HG02642 (cell line): ENCODE measurements around the gene NEUROD1.
A peak's percentile ranks its signal among the peaks of the same experiment; 100 is the strongest.

Source experiments
- ATAC-seq: cut with Tn5 transposase; IDR thresholded peaks from one replicate; pipeline ENCODE4 v1.9.1; 2021; ENCODE audit warnings: mild to moderate bottlenecking; ENCODE audit not compliant: unreplicated experiment, poor library complexity

The NEUROD1 gene

DNA sequence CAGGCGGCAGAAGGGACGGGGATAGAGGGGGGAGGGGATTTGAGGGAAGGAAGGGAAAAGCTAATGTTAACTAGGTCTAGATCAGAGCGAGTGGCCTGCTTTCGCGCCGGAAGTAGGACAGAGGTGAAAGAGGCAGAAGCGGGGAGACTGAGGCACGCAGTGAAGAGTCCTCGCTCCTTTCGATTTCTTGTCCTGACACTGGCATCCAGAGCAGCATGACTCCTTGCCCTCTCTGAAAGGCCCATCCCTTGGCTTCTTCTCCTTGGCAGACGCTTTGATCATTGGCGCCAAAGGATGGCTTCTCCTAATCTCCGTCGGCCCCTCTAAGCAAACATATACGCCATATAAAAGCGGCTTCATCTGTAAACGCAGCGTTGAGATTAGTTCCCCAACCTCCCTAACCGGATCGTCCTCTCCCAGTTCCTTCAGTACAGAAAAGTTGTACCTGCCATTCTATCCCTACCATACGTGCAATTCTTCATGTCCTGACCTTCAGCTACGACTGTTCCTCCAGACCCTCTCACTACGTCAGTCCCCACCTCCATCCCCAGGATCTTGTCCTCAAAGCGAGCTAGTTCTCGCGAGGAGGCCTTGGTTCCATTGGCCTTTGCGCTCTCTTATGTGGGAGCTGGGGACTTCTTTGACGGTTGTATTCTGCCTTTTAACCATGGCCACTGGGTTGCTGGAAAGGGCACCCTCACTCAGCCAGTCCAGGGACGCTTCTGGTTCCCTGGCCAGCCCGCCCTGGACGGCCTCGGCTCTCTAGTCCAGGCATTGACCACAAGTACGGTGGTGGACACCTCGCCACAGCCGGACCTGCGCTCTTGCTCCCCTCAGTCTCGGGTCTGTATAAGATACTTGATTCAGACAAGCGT is 857 bp upstream of the NEUROD1 start:
- ATAC-seq = no peak

DNA sequence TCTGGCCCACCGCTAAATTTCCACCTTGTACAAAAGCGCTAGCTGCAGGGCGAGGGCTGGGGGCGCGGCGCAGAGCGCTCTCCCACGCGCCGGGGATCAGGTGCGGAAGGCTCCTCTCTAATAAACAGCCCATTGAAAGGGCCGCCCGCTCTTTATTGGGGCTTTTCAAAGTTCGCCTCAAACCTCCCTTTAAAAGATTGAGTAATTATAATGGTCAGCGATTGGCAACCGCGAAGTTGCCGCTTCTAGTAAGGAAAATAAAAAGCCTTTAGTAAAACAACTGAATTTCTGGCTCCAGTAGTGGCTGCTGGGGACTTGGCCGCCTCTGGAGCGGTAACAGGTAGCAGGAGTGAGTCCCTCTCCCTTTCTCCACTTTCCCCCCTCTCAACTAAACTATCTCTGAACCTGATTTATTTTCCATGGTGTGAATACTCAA is 755 bp downstream of the NEUROD1 start:
- ATAC-seq = no peak

DNA sequence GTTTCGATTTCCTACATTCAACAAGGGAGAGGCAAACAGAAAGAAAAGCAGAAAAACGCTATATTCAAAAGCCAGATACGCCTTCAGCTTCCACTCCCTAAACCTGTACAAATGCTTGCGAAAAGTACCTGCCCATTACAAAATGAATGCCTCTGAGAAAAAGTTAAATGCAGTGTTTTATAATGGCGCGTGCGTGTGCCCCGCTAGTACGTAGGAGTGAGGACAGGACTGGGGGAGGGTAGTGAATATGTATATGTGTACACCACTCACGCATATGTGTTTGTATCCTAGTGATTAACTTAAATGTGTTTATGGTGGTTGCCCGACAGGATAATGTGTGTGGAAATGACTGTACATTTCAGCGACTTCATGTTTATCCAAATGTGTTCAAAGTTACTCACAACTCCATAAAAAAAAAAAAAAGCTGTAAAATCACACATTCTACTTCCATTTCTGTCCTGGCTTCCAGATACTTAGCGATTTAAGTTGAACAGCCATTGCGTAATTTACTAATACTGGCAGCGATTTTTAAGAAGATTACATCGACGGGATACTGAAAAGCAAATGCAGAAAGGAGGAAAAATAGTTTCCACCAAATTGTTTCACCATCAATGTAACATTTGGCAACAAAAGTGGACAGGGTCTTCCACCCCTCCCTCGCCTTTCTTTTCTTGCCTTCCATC is 1.3 kb downstream of the NEUROD1 start:
- ATAC-seq = no peak

DNA sequence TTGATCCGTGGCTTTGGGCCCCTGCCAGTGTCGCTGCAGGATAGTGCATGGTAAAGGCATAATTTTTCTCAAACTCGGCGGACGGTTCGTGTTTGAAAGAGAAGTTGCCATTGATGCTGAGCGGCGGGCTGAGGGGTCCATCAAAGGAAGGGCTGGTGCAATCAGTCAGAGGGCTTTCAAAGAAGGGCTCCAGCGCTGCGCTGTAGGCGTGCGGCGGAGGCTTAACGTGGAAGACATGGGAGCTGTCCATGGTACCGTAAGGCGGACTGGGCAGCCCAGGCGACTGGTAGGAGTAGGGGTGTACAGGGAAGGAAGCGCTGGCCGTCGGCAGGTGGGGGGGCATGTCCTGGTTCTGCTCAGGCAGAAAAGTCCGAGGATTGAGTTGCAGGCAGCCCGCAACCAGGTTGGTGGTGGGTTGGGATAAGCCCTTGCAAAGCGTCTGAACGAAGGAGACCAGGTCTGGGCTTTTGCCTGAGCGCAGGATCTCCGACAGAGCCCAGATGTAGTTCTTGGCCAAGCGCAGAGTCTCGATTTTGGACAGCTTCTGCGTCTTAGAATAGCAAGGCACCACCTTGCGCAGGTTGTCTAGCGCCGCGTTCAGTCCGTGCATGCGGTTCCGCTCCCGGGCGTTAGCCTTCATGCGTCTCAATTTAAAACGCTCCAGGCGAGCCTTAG is 2.3 kb downstream of the NEUROD1 start:
- peak; percentile 69 for ATAC-seq

DNA sequence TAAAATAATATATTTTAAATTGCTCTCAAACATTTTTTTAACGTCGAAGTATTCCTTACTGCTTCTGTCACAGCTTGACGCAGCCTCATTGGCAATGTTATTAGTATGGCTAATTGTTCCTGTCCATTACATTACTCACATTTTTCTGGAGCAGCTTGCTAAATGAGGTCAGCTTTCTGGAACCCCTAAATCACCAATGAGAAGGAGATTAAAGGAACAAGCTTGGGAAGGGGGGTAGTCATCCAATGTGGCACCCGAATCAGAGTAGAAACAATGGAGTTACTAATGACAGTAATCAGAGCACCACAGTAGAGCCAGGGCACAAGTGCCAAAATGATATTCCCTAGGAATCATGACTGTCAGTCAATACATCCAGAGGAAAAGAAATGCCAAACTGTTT is 5.1 kb downstream of the NEUROD1 start:
- ATAC-seq = no peak

DNA sequence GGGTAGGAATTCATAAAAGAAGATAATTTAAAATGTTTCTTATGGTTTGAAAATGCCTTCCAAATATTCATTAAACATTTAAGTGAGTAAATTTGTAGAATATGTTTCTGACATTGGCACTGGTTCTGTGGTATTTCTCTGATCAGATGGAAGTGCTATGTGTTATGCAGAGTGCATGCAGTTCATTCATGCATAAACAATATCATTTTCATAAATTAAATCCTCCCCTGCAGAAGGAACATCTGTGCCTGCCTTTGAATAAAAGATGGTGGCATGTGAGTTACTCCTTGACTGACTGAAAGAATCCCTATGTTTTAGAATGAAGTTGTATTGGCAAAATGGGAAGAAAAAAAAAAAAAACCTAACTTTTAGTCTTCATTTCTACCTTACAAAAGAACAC is 5.9 kb downstream of the NEUROD1 start:
- no peak for ATAC-seq

DNA sequence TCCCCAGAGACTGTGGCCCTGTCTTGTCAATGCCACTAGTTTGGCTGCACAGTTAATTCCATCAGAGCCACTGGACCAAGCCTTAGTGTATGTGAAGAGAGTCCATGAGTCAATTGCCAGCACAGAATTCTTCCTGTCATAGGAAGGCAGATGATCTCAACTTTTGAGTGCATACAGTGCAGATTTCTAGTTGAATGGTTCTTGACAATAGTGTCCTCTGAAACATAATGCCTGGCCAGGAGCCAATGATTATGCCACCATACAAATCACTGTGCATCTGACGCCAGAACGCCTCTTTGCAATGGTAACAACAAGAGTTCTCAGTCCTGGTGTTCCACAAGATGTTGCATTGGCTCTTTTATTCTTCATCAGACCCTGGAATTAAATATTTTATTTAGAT is 7.1 kb downstream of the NEUROD1 start:
- no peak for ATAC-seq

DNA sequence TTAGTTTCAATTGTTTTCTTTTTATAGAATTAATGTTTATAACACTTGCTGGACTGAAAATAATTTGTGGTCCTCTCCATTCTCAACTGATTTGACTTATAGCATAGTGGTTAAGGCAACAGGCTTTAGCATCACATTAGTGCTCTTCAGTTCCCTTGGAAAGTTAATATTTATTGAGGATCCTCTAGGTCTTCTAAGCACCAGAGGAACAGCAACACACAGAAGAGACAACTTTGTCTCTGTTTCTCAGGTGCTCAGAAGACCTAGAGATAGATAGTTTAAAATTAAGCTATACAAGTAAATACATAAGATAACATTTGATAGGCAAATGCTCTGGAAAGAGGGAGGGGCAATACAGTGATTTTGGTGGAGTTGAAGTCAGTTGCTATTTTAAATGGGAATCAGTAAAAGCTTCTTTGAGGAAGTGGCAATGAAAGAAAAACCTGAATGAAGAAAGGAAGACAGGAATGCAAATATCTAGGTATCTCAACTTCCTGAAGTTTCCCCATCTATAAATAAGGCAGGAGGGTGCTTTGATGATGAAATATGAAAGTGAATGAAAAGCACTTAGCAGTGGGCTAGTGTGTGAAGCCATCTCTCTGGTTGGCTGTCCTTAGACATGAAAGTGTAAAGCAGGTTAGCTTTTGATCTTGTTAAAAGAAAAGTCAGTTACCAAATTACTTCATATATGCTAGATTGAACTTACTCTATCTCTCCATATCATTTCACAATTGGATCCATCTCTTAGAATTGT is 7.9 kb downstream of the NEUROD1 start:
- ATAC-seq = peak; percentile 93

DNA sequence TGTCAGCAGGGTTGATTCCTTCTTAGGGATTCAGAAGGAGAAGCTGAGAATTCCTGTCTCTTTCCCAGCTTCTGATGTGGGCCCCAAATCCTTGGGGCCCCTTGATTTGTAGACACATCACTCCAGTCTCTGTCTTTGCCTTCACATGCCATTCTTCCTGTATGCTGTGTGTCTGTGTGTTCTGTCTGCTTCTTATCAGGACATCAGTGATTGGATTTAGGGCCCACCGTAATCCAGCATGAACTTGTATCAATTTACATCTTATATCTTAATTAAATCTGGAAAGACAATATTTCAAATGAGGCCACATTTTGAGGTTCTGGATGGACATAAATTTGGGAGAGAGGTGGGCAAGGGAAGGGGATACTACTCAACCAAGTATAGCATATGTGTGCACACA is 9.7 kb downstream of the NEUROD1 start:
- no peak for ATAC-seq

DNA sequence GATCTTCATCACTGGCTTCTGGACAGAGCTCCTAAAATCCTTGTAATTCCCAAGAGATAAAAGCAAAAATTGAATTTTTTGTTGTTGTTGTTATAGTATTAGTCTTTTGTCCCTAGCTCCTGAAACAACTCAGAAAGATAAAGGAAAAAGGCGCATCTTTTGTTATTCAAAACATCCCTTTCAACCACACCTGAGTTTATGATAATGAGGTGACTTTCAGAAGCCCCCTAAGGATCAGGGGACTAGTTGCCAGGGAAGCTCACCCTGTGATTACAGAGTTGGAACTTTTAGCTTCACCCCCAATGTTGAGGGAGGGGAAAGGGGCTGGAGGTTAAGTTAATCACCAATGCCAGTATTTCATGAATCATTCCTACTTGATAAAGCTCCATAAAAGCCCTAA is 13.1 kb downstream of the NEUROD1 start:
- ATAC-seq = no peak

DNA sequence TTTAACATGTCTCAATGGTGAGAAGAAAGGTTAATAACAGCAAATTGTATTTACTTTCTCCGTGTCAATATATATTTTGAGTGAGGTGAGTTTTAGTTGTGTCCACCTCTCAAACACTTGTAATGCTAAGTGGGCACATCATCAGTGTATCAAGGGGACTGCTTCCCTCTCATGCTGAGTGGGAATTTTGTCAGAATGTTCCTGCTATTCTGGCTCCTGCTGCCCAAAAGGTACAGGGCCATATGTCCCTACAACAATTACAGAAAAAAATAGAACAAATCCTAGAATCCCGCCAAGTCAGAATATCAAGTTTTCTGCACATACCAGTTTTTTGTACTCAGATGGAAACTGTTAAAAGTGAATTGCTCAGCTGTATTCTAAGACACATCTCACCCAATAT is 18.0 kb downstream of the NEUROD1 start:
- no peak for ATAC-seq

DNA sequence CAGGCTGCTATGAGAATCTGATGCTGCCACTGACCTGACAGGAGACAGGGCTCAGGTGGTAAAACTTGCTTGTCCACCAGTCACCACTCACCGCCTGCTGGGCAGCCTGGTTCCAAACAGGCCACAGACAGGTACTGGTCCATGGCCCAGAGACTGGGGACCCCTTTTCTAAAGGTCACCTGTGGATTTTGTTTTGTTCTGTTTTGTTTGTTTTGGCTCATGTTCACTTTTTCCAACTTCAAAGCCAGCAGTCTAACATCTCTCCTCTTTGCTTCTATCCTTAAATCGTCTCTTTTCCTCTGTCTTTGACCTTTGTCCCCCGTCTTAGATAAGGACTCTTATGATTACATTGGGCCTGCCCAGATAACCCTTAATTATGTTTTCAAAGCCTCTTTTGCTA is 20.1 kb downstream of the NEUROD1 start:
- ATAC-seq = no peak

DNA sequence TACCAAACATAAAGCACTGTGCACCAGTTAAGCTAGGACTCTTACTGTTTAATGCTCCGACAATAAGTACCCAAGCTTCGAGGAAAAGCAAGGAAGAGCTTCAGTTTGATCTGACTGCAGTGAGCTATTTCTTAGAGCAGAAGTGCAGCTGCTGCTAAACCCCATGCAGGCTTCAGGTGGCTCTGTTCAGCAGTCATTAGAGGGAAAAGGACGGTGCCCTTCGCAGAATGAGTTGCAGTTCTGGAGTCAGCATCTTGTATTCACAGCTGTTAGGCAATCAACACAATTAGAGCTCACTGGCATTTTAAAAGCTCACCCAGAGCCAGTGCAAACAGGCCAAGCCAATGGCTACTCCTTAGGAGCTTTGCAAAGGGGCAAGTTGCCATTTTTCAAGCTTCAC is 21.9 kb downstream of the NEUROD1 start:
- ATAC-seq = no peak

DNA sequence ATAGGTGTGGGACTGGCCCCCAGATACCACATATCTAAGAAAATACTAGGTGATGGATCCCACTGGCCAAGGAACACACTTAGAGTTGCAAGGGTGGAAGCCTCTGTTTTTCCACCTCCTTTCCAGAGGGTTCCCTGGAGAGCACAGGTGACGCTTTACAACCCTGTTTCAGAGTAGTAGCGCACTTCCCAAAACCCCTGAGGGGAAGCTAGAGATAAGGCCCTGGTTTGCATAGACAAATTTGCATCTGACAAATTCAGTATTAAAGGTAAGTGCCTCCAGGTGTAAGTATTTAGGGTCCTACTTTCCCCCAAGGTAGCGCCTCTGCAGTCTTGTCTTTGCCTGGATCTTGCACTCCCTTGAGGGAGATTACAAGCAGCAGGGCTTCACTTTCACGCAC is 22.9 kb downstream of the NEUROD1 start:
- ATAC-seq = no peak

DNA sequence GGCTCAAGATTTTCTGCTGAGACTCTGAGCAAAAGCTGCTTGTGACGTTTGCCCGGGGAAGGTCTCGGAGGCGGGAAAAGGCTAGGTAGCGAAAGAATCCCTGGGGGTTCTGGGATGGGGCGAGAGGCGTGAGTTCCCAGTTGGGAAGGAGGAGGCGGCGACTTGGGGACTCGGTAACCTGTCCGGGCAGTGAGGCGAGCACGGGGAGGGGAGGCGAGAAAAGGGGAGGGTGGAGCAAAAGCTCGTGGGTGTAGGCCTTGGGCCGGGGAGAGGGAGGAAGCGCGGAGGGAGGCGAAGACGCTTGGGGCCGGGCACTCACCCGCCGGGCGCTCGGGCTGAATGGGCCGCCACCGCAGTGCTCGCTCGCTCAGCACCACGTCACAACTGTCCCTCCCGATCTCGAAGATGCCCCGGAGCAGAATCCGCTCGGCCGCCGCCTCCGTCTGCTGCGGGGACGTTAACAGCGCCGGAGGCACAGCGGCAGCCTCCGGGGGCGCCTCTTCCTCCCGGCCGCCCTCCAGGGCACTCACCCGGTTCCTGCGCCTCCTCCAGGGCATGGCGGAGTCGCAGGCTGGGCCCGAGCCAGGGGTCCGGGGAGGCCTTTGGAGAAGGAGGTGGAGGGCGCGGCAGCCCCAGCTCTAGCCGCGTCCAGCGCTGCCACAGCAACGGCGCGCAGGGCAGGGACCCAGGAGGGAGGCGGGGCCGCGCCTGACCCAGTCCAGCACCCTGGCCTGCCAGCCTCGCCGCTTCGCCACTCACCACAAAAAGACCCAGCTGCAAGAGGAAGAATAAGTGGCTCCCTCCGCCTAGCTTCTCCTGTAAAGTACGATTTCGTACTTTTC is 23.6 kb downstream of the NEUROD1 start, which contains the start of gene CERKL:
Gene CERKL (minus strand): TSS at position 656 of the 842 bp plus-strand sequence. CDS start 99 bp downstream, at position 557.
- peak; percentile 95 for ATAC-seq

DNA sequence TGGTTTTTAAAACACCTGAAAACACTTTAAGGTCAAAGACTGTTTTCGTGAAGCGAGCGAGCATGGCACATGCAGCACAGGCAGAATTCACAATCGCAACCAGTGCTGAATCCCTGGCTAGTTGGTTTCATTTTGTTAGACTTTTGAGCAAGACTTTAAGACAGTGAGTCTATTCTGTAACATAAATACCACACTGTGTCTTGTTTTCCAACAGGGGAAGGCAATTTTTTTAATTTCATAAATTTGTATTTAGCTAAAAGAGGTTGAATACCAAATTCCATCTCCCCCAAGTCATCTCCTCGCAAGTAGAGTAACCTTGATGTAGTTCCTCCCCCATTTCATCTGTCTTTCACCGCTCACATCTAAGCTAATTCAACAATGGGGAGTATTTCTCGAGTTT is 24.8 kb downstream of the NEUROD1 start:
- no peak for ATAC-seq

DNA sequence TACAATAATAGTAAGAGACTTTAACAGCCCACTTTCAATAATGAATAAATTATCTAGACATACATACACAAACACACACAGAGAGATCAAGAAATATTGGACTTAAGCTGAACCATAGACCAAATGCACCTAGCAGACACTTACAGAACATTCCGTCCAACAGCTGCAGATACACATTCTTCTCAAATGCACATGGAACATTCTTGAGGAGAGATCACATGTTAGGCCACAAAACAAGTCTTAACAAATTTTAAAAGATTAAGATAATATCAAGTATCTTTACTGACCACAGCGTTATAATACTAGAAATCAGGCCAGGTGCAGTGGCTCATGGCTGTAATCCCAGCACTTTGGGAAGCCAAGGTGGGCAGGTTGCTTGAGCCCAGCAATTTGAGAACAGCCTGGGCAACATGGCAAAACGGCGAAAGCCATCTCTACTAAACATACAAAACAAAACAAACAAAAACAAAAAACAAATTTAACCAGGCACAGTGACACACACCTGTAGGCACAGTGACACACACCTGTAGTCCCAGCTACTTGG is 30.8 kb downstream of the NEUROD1 start:
- ATAC-seq = no peak

DNA sequence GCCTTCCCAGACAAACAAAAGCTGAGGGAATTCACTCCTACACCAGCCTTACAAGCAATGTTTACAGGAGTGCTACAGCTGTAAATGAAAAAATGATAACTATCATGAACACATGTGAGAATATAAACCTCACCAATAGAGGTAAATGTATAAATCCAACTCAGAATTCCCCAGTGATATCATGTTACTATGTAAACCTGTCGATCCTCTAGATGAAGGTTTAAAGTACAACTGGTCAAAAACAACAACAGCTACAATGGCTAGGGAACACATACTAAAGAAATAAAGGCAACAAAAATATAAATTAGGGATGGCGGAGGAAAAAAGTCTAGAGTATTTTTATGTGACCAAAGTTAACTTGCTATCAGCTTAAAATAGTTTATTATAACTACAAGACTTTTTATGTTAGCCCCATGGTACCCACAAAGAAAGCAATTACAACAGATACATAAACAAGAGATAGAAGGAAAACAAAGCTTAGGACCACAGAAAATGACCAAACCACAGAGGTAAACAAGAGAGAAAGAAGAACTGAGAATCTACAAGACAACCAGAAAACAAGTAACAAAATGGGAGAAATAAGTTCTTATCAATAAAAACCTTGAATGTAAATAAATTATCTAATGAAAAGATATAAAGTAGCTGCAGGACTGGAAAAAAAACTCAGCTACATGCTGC is 31.7 kb downstream of the NEUROD1 start:
- no peak for ATAC-seq
